CD8-positive, alpha-beta memory T cell (primary cell): ENCODE data around the gene SMYD2. TPM values are rescaled to one million over a fixed set of nuclear protein-coding genes. Genes with fewer than 3 reads are reported as not detected.

Experiments
- CTCF ChIA-PET: fragments of 350-600 bp; sonication (Branson Sonifier 250); formaldehyde crosslinking; loops from one replicate; lab custom pipeline; 2021; ENCODE audit warnings: antibody characterized with exemption; lab: Charles Lee
- POLR2A ChIA-PET: fragments of 350-600 bp; sonication (Branson Sonifier 250); formaldehyde crosslinking; loops from one replicate; lab custom pipeline; 2021; ENCODE audit warnings: antibody characterized with exemption; lab: Charles Lee
- DNase-seq, 5 donors: peaks; one replicate each; pipeline versions ENCODE4 v3.0.0 to v3.0.0-alpha.2; 2020 to 2022; ENCODE audit warnings: mixed read lengths in 1 of 5
- H3K27ac ChIP-seq: one replicate; pipeline ENCODE4 v1.7.0; 2013; ENCODE audit warnings: low read depth, mild to moderate bottlenecking, low read length, moderate library complexity
- H3K27me3 ChIP-seq: 2 replicates; pipeline ENCODE4 v1.7.0; 2013; ENCODE audit warnings: low read length, mild to moderate bottlenecking; ENCODE audit not compliant: insufficient read depth, poor library complexity, severe bottlenecking
- H3K36me3 ChIP-seq: 2 replicates; pipeline ENCODE4 v1.7.0; 2013; ENCODE audit warnings: mild to moderate bottlenecking, low read length, moderate library complexity; ENCODE audit not compliant: insufficient read depth
- H3K4me1 ChIP-seq: 2 replicates; pipeline ENCODE4 v1.7.0; 2013; ENCODE audit warnings: mild to moderate bottlenecking, low read length, moderate library complexity; ENCODE audit not compliant: insufficient read depth
- H3K4me3 ChIP-seq: 2 replicates; pipeline ENCODE4 v1.7.0; 2013; ENCODE audit warnings: mild to moderate bottlenecking, low read length
- H3K9me3 ChIP-seq: 2 replicates; pipeline ENCODE4 v1.7.0; 2013; ENCODE audit warnings: mild to moderate bottlenecking, low read length
- H3K27ac Mint-ChIP-seq, 8 donors: one replicate each; pipeline ENCODE4 v1.8.0; 2020 to 2021; ENCODE audit warnings: mixed read lengths in 8 of 8, mild to moderate bottlenecking in 6 of 8, inconsistent platforms in 3 of 8, moderate library complexity in 3 of 8
- H3K27me3 Mint-ChIP-seq, 2 donors: one replicate each; pipeline ENCODE4 v1.8.0; 2020 to 2021; ENCODE audit warnings: mixed read lengths in 2 of 2, mild to moderate bottlenecking in 1 of 2, moderate library complexity in 1 of 2
- H3K36me3 Mint-ChIP-seq, 3 donors: one replicate each; pipeline ENCODE4 v1.8.0; 2020 to 2021; ENCODE audit warnings: mixed read lengths in 3 of 3, inconsistent platforms in 1 of 3, mild to moderate bottlenecking in 1 of 3
- H3K4me1 Mint-ChIP-seq, 3 donors: one replicate each; pipeline ENCODE4 v1.8.0; 2020 to 2021; ENCODE audit warnings: mixed read lengths in 3 of 3, inconsistent platforms in 1 of 3, mild to moderate bottlenecking in 1 of 3
- H3K4me3 Mint-ChIP-seq, 7 donors: one replicate each; pipeline ENCODE4 v1.8.0; 2020 to 2021; ENCODE audit warnings: mixed read lengths in 7 of 7, mild to moderate bottlenecking in 6 of 7, moderate library complexity in 4 of 7, inconsistent platforms in 2 of 7
- H3K9me3 Mint-ChIP-seq, 5 donors: one replicate each; pipeline ENCODE4 v1.8.0; 2020 to 2022; ENCODE audit warnings: mixed read lengths in 5 of 5, mild to moderate bottlenecking in 3 of 5, moderate library complexity in 2 of 5, inconsistent platforms in 1 of 5
- polyA plus RNA-seq: library from polyadenylated mRNA; unstranded; fragments of 300-500 nt; fragmentation: Illumina TruSeq; gene quantifications from one replicate; pipeline ENCODE4 v1.2.3, GENCODE V29; 2021
- total RNA-seq, 2 experiments: library from RNA; stranded (reverse); gene quantifications; one replicate each; pipeline ENCODE4 v1.2.3, GENCODE V29; 2021

The SMYD2 gene
- total and polyA plus RNA-seq, 3 experiments from 2014 or later, result 23.2 to 46.2 (median 25.9) TPM

GRCh38 chr1:214247501-214248041 lies 33.4 kb upstream of the SMYD2 start:
- POLR2A ChIA-PET, result no interaction called here
- CTCF ChIA-PET, result no interaction called here
- H3K4me3 ChIP-seq, result no peak overlapping the region
- Mint-ChIP-seq H3K27me3 (peaks cover 10 to 53% of the 10 kb centered on the region in 2 donors), H3K4me1 (no peaks in the 10 kb centered on the region), H3K27ac (no peak overlapping the region), H3K9me3 (no peaks in the 10 kb centered on the region), H3K36me3 (no peaks in the 10 kb centered on the region), H3K4me3 (no peak overlapping the region)
- H3K9me3 ChIP-seq, result no peaks in the 10 kb centered on the region
- no peaks in the 10 kb centered on the region for H3K4me1 ChIP-seq
- DNase-seq, result no peak
- H3K36me3 ChIP-seq, result no peaks in the 10 kb centered on the region
- H3K27ac ChIP-seq, result no peak overlapping the region
- no peaks in the 10 kb centered on the region for H3K27me3 ChIP-seq

DNA sequence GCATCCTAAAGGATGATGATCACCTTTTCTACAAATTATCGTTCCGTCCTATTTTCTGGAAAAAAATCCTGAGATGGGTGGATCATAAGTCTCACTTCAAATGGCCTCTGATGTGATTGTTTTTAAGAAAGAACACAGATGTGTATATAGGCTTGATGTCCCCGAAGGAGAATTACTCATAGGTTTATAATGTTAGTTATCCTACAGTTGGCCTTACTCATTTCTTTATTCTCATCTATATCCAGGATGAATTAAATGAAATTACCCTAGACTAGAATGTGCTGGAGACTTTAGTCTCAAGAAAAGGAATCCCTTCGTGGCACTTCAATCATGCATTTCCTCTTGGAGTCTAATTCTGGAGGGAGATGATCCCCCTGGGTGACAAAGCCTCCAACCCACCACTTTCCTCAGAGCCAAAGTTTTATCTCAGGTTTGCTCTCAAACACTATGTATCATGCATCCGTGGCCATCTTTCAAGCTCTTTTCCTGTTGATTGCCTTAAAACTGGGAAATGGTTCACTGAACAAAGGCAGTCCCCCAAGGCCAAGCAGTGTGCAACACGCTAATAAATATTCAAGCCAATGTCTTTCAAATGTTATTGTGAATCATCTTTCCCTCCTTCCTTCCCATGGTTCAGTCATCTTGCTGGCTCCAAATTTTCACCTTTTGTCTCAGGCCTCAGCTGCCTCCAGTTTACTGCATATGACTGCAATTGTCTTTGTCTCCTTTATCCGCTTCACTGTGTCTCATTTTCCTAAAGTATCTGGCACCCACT lies 32.5 kb upstream of the SMYD2 start:
- POLR2A ChIA-PET, result no interaction called here
- no peaks in the 10 kb centered on the region for H3K9me3 Mint-ChIP-seq
- CTCF ChIA-PET, result no interaction called here

GRCh38 chr1:214249651-214250050 lies 31.3 kb upstream of the SMYD2 start:
- no peak for DNase-seq
- Histone ChIP-seq H3K4me1 (no peaks in the 10 kb centered on the region), H3K27ac (no peak overlapping the region), H3K27me3 (no peaks in the 10 kb centered on the region), H3K9me3 (no peaks in the 10 kb centered on the region), H3K36me3 (no peaks in the 10 kb centered on the region), H3K4me3 (no peak overlapping the region)
- ChIA-PET POLR2A (no interaction called here), CTCF (no interaction called here)
- H3K4me1 Mint-ChIP-seq, result no peaks in the 10 kb centered on the region
- H3K4me3 Mint-ChIP-seq, result no peak overlapping the region
- peaks cover 8 to 51% of the 10 kb centered on the region in 2 donors for H3K27me3 Mint-ChIP-seq
- H3K9me3 Mint-ChIP-seq, result no peaks in the 10 kb centered on the region
- no peak overlapping the region for H3K27ac Mint-ChIP-seq
- H3K36me3 Mint-ChIP-seq, result no peaks in the 10 kb centered on the region

More for the DNA sequence above, 32.5 kb upstream of the SMYD2 start:
- peaks cover 10 to 51% of the 10 kb centered on the region in 2 donors for H3K27me3 Mint-ChIP-seq
- H3K4me1 ChIP-seq, result no peaks in the 10 kb centered on the region
- H3K36me3 ChIP-seq, result no peaks in the 10 kb centered on the region
- peak overlapping the region in 2 of 8 donors; percentile 7 for H3K27ac Mint-ChIP-seq
- H3K36me3 Mint-ChIP-seq, result no peaks in the 10 kb centered on the region
- no peak for DNase-seq
- no peak overlapping the region for H3K27ac ChIP-seq
- H3K4me1 Mint-ChIP-seq, result no peaks in the 10 kb centered on the region
- H3K27me3 ChIP-seq, result no peaks in the 10 kb centered on the region
- H3K9me3 ChIP-seq, result no peaks in the 10 kb centered on the region
- H3K4me3 ChIP-seq, result no peak overlapping the region
- no peak overlapping the region for H3K4me3 Mint-ChIP-seq

DNA sequence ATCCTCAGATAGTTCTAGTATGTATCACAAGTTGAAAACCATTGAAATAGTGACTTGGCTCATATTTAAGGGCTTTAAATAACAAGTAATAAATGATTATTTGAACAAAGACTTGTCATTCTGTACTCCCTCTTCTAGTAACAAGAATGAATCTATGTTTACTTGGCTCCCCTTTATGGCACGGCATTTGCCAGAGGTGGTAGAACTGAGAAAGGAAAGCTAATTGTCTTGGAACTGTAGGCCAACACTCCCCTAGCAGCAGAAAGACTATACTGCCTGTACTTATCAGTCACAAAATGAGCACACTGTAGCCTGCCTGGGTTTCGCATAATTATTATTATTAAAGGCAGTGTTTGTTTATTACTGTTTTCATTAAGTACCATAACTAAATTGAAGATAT lies 29.6 kb upstream of the SMYD2 start:
- H3K9me3 Mint-ChIP-seq, result peaks cover 0 to 5% (median 2%) of the 10 kb centered on the region in 5 donors

DNA sequence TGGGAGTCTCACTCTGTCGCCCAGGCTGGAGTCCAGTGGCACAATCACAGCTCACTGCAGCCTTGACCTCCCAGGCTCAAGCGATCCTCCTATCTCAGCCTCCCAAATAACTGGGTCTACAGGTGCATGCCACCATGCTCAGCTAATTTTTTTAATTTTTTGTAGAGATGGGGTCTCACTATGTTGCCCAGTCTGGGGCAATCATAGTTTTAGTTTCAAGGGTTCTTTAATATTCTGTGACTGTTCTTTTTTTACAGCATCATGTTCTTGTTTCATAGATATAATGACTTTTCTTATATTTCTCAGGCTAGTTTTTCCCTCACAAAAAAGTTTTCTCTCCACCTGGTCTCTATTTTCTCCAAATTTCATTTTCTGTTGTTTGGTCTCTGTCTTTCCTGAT lies 25.4 kb upstream of the SMYD2 start:
- Mint-ChIP-seq H3K9me3 (peaks cover 0 to 5% (median 2%) of the 10 kb centered on the region in 5 donors), H3K4me3 (no peak overlapping the region), H3K27me3 (peaks cover 14 to 57% of the 10 kb centered on the region in 2 donors)

More for the DNA sequence above, 29.6 kb upstream of the SMYD2 start:
- Mint-ChIP-seq H3K36me3 (no peaks in the 10 kb centered on the region), H3K27me3 (peaks cover 6 to 53% of the 10 kb centered on the region in 2 donors), H3K27ac (no peak overlapping the region), H3K4me1 (no peaks in the 10 kb centered on the region), H3K4me3 (no peak overlapping the region)
- ChIA-PET POLR2A (no interaction called here), CTCF (no interaction called here)
- H3K9me3 ChIP-seq, result no peaks in the 10 kb centered on the region
- DNase-seq, result no peak
- no peaks in the 10 kb centered on the region for H3K27me3 ChIP-seq
- no peak overlapping the region for H3K4me3 ChIP-seq
- no peaks in the 10 kb centered on the region for H3K36me3 ChIP-seq
- no peak overlapping the region for H3K27ac ChIP-seq
- no peaks in the 10 kb centered on the region for H3K4me1 ChIP-seq

GRCh38 chr1:214259353-214259977 lies 21.5 kb upstream of the SMYD2 start:
- Histone ChIP-seq H3K4me1 (no peaks in the 10 kb centered on the region), H3K9me3 (no peaks in the 10 kb centered on the region), H3K4me3 (no peak overlapping the region), H3K36me3 (no peaks in the 10 kb centered on the region), H3K27me3 (peaks cover 18% of the 10 kb centered on the region), H3K27ac (no peak overlapping the region)
- DNase-seq, result no peak
- H3K27me3 Mint-ChIP-seq, result peaks cover 31 to 82% of the 10 kb centered on the region in 2 donors
- H3K9me3 Mint-ChIP-seq, result peaks cover 0 to 5% (median 2%) of the 10 kb centered on the region in 5 donors
- H3K4me3 Mint-ChIP-seq, result no peak overlapping the region
- peak overlapping the region in 3 of 8 donors; percentile 1 to 40 (median 23) for H3K27ac Mint-ChIP-seq
- H3K4me1 Mint-ChIP-seq, result peaks cover 0 to 6% (median 6%) of the 10 kb centered on the region in 3 donors
- POLR2A ChIA-PET, result no interaction called here
- no peaks in the 10 kb centered on the region for H3K36me3 Mint-ChIP-seq
- CTCF ChIA-PET, result interaction anchor here (3.3 to 11.5 kb wide), 2 partner anchors 16 to 69 kb away, joined by 18 to 356 read pairs; no protein-coding TSS in a partner anchor

More for the DNA sequence above, 25.4 kb upstream of the SMYD2 start:
- no peaks in the 10 kb centered on the region for H3K4me1 Mint-ChIP-seq
- CTCF ChIA-PET, result interaction anchor here (11.5 kb wide), 1 partner anchor 73 kb away, joined by 356 read pairs; no protein-coding TSS in a partner anchor
- no peaks in the 10 kb centered on the region for H3K36me3 Mint-ChIP-seq
- DNase-seq, result no peak
- no peaks in the 10 kb centered on the region for H3K9me3 ChIP-seq
- H3K4me1 ChIP-seq, result no peaks in the 10 kb centered on the region
- no peaks in the 10 kb centered on the region for H3K36me3 ChIP-seq
- H3K4me3 ChIP-seq, result no peak overlapping the region
- POLR2A ChIA-PET, result no interaction called here
- no peak overlapping the region for H3K27ac Mint-ChIP-seq
- H3K27ac ChIP-seq, result no peak overlapping the region
- no peaks in the 10 kb centered on the region for H3K27me3 ChIP-seq

GRCh38 chr1:214260561-214261205 lies 20.3 kb upstream of the SMYD2 start:
- POLR2A ChIA-PET, result no interaction called here
- Histone ChIP-seq H3K27ac (no peak overlapping the region), H3K27me3 (peaks cover 18% of the 10 kb centered on the region), H3K4me3 (no peak overlapping the region), H3K36me3 (no peaks in the 10 kb centered on the region), H3K4me1 (no peaks in the 10 kb centered on the region), H3K9me3 (no peaks in the 10 kb centered on the region)
- CTCF ChIA-PET, result interaction anchor here (0.6 to 11.5 kb wide), 28 partner anchors 8 to 343 kb away, joined by 3 to 356 read pairs (median 7); partner anchors contain the start of gene SMYD2
- no peaks in the 10 kb centered on the region for H3K36me3 Mint-ChIP-seq
- no peak overlapping the region for H3K27ac Mint-ChIP-seq
- H3K9me3 Mint-ChIP-seq, result peaks cover 0 to 4% (median under 1%) of the 10 kb centered on the region in 5 donors
- no peak overlapping the region for H3K4me3 Mint-ChIP-seq
- H3K4me1 Mint-ChIP-seq, result peaks cover 0 to 6% (median 6%) of the 10 kb centered on the region in 3 donors
- peaks cover 36 to 79% of the 10 kb centered on the region in 2 donors for H3K27me3 Mint-ChIP-seq
- no peak for DNase-seq
